IPS DF 19.7 (cell line): ENCODE measurements around the gene NCF1.
"Not testable (repeated sequence)": the region's sequence is repeated elsewhere in the genome, so short reads cannot be mapped to it uniquely, and the experiment has no call there.

Source experiments
- DNase-seq: peaks from one replicate; pipeline ENCODE4 v3.0.0-alpha.2; 2013; ENCODE audit warnings: low read depth, low spot score

Gene NCF1

GRCh38 chr7:74788369-74789150, 14.7 kb downstream of the NCF1 start:
- DNase-seq, result not testable (repeated sequence)

GRCh38 chr7:74789200-74789736, 15.5 kb downstream of the NCF1 start:
- not testable (repeated sequence) for DNase-seq

- not testable (repeated sequence) for DNase-seq
Measured at GRCh38 chr7:74797848-74798622, 24.2 kb downstream of the NCF1 start.

GRCh38 chr7:74798644-74799043, 24.8 kb downstream of the NCF1 start:
- not testable (repeated sequence) for DNase-seq

- not testable (repeated sequence) for DNase-seq
Measured at GRCh38 chr7:74815882-74816281, 42.1 kb downstream of the NCF1 start.

- DNase-seq, result not testable (repeated sequence)
Measured at GRCh38 chr7:74820146-74820805, 46.5 kb downstream of the NCF1 start.

- not testable (repeated sequence) for DNase-seq
Measured at GRCh38 chr7:74821259-74821658, 47.4 kb downstream of the NCF1 start.

- DNase-seq, result not testable (repeated sequence)
Measured at GRCh38 chr7:74829959-74830358, 56.1 kb downstream of the NCF1 start.

- DNase-seq, result not testable (repeated sequence)
Measured at GRCh38 chr7:74830411-74830810, 56.6 kb downstream of the NCF1 start.
